B cell (primary cell): Measurements from ENCODE around the gene OR2C3.

Experiments used
- CTCF ChIP-seq: fragments of 200-600 bp; IDR thresholded peaks from one replicate; pipeline ENCODE4 v1.8.0; 2022; ENCODE audit warnings: antibody characterized with exemption, mild to moderate bottlenecking
- EZH2 ChIP-seq: IDR thresholded peaks from 2 replicates; pipeline ENCODE4 v1.6.1; 2012; ENCODE audit warnings: borderline replicate concordance, low read depth, mild to moderate bottlenecking, moderate library complexity, low read length; ENCODE audit not compliant: insufficient read depth, poor library complexity, severe bottlenecking

- no peak for TF ChIP-seq CTCF
- no peak for TF ChIP-seq EZH2
Observed at GRCh38 chr1:247536340-247536739, at the start of gene OR2C3.
